Stimulated activated CD4-positive, alpha-beta T cell treated with anti-CD3 and anti-CD28 coated beads, Interleukin-12 subunit alpha, Interleukin-12 subunit beta, amount 100 ng/mL, for 4 hours (primary cell): ENCODE data around the gene ZNF536.
"Not testable (repeated sequence)": the region's sequence is repeated elsewhere in the genome, so short reads cannot be mapped to it uniquely, and the experiment has no call there.

ENCODE experiments used
- DNase-seq: peaks from one replicate; pipeline ENCODE4 v3.0.0-alpha.2; 2020

Gene ZNF536

GRCh38 chr19:30490760-30491159 is 118.6 kb downstream of the ZNF536 start:
- DNase-seq, result no peak

GRCh38 chr19:30492586-30493270 is 120.5 kb downstream of the ZNF536 start:
- no peak for DNase-seq

- DNase-seq, result no peak
These were observed 124.8 kb downstream of the ZNF536 start for GRCh38 chr19:30497034-30497433.

- not testable (repeated sequence) for DNase-seq
These were observed 125.9 kb downstream of the ZNF536 start for GRCh38 chr19:30498085-30498484.

- no peak for DNase-seq
These were observed 126.5 kb downstream of the ZNF536 start for GRCh38 chr19:30498707-30499106.

GRCh38 chr19:30504272-30504671 is 132.1 kb downstream of the ZNF536 start:
- DNase-seq, result no peak

- DNase-seq, result no peak
These were observed 140.2 kb downstream of the ZNF536 start for GRCh38 chr19:30512176-30513081.

GRCh38 chr19:30513082-30513411 is 140.9 kb downstream of the ZNF536 start:
- DNase-seq, result no peak

- DNase-seq, result no peak
These were observed 143.9 kb downstream of the ZNF536 start for GRCh38 chr19:30516111-30516510.

- DNase-seq, result no peak
These were observed 144.3 kb downstream of the ZNF536 start for GRCh38 chr19:30516531-30516930.

GRCh38 chr19:30518965-30519606 is 146.9 kb downstream of the ZNF536 start:
- DNase-seq, result no peak

- DNase-seq, result no peak
These were observed 147.5 kb downstream of the ZNF536 start for GRCh38 chr19:30519607-30520205.

GRCh38 chr19:30520735-30521479 is 148.7 kb downstream of the ZNF536 start:
- DNase-seq, result no peak

- DNase-seq, result no peak
These were observed 149.8 kb downstream of the ZNF536 start for GRCh38 chr19:30521937-30522336.

- no peak for DNase-seq
These were observed 150.2 kb downstream of the ZNF536 start for GRCh38 chr19:30522341-30522740.

- DNase-seq, result no peak
These were observed 151.6 kb downstream of the ZNF536 start for GRCh38 chr19:30523791-30524190.

- no peak for DNase-seq
These were observed 153.2 kb downstream of the ZNF536 start for GRCh38 chr19:30525383-30525782.

- DNase-seq, result no peak
These were observed 156.7 kb downstream of the ZNF536 start for GRCh38 chr19:30528919-30529318.

GRCh38 chr19:30529876-30530275 is 157.7 kb downstream of the ZNF536 start:
- DNase-seq, result no peak

- DNase-seq, result no peak
These were observed 158.6 kb downstream of the ZNF536 start for GRCh38 chr19:30530751-30531150.

- DNase-seq, result no peak
These were observed 162.8 kb downstream of the ZNF536 start for GRCh38 chr19:30535011-30535410.

GRCh38 chr19:30536975-30537374 is 164.8 kb downstream of the ZNF536 start:
- DNase-seq, result no peak

GRCh38 chr19:30539315-30539714 is 167.1 kb downstream of the ZNF536 start:
- no peak for DNase-seq
